HEK293 (cell line): Measurements from ENCODE around the gene ERF.

Source experiments
- GLI4 ChIP-seq: fragments of 450-650 bp; formaldehyde crosslinking; IDR thresholded peaks from 2 replicates; pipeline ENCODE4 v1.5.1; 2016; ENCODE audit warnings: missing biosample characterization, missing genetic modification characterization
- SCRT2 ChIP-seq: fragments of 450-650 bp; formaldehyde crosslinking; IDR thresholded peaks from 2 replicates; pipeline ENCODE4 v1.5.1; 2016; ENCODE audit warnings: missing biosample characterization, missing genetic modification characterization
- SETDB1 ChIP-seq: IDR thresholded peaks from one replicate; pipeline ENCODE4 v1.6.1; 2017; ENCODE audit warnings: mild to moderate bottlenecking, low read length, moderate library complexity, mixed read lengths; ENCODE audit not compliant: insufficient read length
- ZBTB1 ChIP-seq: fragments of 450-650 bp; formaldehyde crosslinking; IDR thresholded peaks from 2 replicates; pipeline ENCODE4 v1.5.1; 2016; ENCODE audit warnings: missing biosample characterization, missing genetic modification characterization
- ZBTB20 ChIP-seq: fragments of 450-650 bp; formaldehyde crosslinking; IDR thresholded peaks from 2 replicates; pipeline ENCODE4 v1.5.1; 2016; ENCODE audit warnings: missing biosample characterization, missing genetic modification characterization
- ZBTB8A ChIP-seq: fragments of 450-650 bp; formaldehyde crosslinking; IDR thresholded peaks from 2 replicates; pipeline ENCODE4 v1.5.1; 2016; ENCODE audit warnings: missing biosample characterization, missing genetic modification characterization
- ZNF132 ChIP-seq: fragments of 450-650 bp; formaldehyde crosslinking; IDR thresholded peaks from 2 replicates; pipeline ENCODE4 v1.5.1; 2017; ENCODE audit warnings: missing biosample characterization, missing genetic modification characterization, borderline replicate concordance
- ZNF133 ChIP-seq: fragments of 450-650 bp; formaldehyde crosslinking; IDR thresholded peaks from 2 replicates; pipeline ENCODE4 v1.5.1; 2016; ENCODE audit warnings: missing biosample characterization, missing genetic modification characterization
- ZNF2 ChIP-seq: fragments of 450-650 bp; formaldehyde crosslinking; IDR thresholded peaks from 2 replicates; pipeline ENCODE4 v1.5.1; 2016; ENCODE audit warnings: missing biosample characterization, missing genetic modification characterization
- ZNF202 ChIP-seq: fragments of 450-650 bp; formaldehyde crosslinking; IDR thresholded peaks from 2 replicates; pipeline ENCODE4 v1.5.1; 2016; ENCODE audit warnings: missing biosample characterization, missing genetic modification characterization, borderline replicate concordance
- ZNF214 ChIP-seq: fragments of 450-650 bp; formaldehyde crosslinking; IDR thresholded peaks from 2 replicates; pipeline ENCODE4 v1.5.1; 2017; ENCODE audit warnings: missing biosample characterization, mild to moderate bottlenecking, missing genetic modification characterization, borderline replicate concordance
- ZNF223 ChIP-seq: fragments of 450-650 bp; formaldehyde crosslinking; IDR thresholded peaks from 2 replicates; pipeline ENCODE4 v1.5.1; 2016; ENCODE audit warnings: missing biosample characterization, missing genetic modification characterization
- ZNF335 ChIP-seq: fragments of 450-650 bp; formaldehyde crosslinking; conservative IDR thresholded peaks from 2 replicates; pipeline ENCODE4 v1.5.1; 2016; ENCODE audit warnings: missing biosample characterization, missing genetic modification characterization
- ZNF366 ChIP-seq: fragments of 450-650 bp; formaldehyde crosslinking; conservative IDR thresholded peaks from 2 replicates; pipeline ENCODE4 v1.5.1; 2016; ENCODE audit warnings: missing biosample characterization, missing genetic modification characterization
- ZNF514 ChIP-seq: fragments of 450-650 bp; formaldehyde crosslinking; IDR thresholded peaks from 2 replicates; pipeline ENCODE4 v1.5.1; 2016; ENCODE audit warnings: missing biosample characterization, missing genetic modification characterization
- ZNF560 ChIP-seq: fragments of 450-650 bp; formaldehyde crosslinking; IDR thresholded peaks from 2 replicates; pipeline ENCODE4 v1.5.1; 2017; ENCODE audit warnings: missing biosample characterization, missing genetic modification characterization, borderline replicate concordance
- ZNF837 ChIP-seq: fragments of 450-650 bp; formaldehyde crosslinking; IDR thresholded peaks from 2 replicates; pipeline ENCODE4 v1.5.1; 2016; ENCODE audit warnings: missing biosample characterization, missing genetic modification characterization
- ZNF843 ChIP-seq: fragments of 450-650 bp; formaldehyde crosslinking; IDR thresholded peaks from 2 replicates; pipeline ENCODE4 v1.5.1; 2016; ENCODE audit warnings: missing biosample characterization, missing genetic modification characterization
- TF ChIP-seq, protein P1 (sequence below): fragments of 450-650 bp; IDR thresholded peaks from 2 replicates; pipeline ENCODE4 v1.5.1; 2018; ENCODE audit warnings: missing biosample characterization, mild to moderate bottlenecking, missing genetic modification characterization
- TF ChIP-seq, protein P2 (sequence below): fragments of 450-650 bp; formaldehyde crosslinking; IDR thresholded peaks from 2 replicates; pipeline ENCODE4 v1.5.1; 2017; ENCODE audit warnings: missing biosample characterization, missing genetic modification characterization
- TF ChIP-seq, protein P3 (sequence below): fragments of 450-650 bp; formaldehyde crosslinking; IDR thresholded peaks from 2 replicates; pipeline ENCODE4 v1.5.1; 2016; ENCODE audit warnings: missing biosample characterization, missing genetic modification characterization, low read depth
- TF ChIP-seq, protein P4 (sequence below): fragments of 450-650 bp; formaldehyde crosslinking; IDR thresholded peaks from 2 replicates; pipeline ENCODE4 v1.5.1; 2016; ENCODE audit warnings: missing biosample characterization, missing genetic modification characterization
- TF ChIP-seq, protein P5 (sequence below): fragments of 450-650 bp; formaldehyde crosslinking; IDR thresholded peaks from 2 replicates; pipeline ENCODE4 v1.5.1; 2016; ENCODE audit warnings: missing biosample characterization, missing genetic modification characterization
- TF ChIP-seq, protein P6 (sequence below): fragments of 450-650 bp; formaldehyde crosslinking; IDR thresholded peaks from 2 replicates; pipeline ENCODE4 v1.5.1; 2016; ENCODE audit warnings: missing biosample characterization, missing genetic modification characterization

ERF gene

DNA sequence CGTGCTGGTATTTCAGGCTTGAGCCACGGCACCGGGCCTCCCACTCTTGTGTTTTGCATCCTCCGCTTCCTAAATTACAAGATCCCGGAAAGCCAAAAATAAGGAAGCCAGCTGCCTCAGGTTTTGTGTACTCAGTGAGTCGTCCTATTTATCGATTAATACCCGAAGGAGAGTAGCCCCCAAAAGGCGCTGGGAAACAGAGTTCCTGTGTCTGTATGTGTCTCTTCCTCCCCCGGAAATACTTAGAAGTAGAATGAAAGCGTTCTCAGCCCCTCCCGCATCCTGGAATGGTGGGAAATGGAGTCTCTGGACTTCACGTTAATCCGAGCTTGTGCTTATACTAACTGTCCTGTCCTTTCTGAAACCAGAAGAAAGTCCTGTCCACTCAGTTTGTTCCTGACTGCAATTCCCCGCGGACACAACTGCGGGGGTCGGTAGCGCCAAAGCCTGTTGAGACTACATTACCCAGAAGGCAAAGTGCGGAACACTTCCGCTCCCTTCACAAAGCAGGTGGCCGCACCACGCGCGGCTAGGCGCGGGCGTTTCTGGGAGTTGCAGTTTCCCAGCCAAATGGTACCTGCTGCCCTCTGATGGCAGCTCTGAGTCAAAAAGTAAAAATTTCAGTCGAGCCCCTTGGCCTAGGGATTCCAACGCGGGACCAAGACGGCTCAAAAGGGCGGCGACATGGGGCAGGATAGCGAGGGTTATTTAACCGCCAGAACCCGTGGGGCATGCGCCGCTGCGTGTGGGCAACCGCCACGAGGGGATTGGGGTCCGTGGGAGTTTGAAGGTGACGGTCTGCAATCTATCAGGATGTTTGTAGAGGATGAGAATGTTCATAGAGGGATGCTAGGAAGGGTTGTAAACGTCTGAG is 10.3 kb downstream of the ERF start (continued):
- TF ChIP-seq, protein P1, sequence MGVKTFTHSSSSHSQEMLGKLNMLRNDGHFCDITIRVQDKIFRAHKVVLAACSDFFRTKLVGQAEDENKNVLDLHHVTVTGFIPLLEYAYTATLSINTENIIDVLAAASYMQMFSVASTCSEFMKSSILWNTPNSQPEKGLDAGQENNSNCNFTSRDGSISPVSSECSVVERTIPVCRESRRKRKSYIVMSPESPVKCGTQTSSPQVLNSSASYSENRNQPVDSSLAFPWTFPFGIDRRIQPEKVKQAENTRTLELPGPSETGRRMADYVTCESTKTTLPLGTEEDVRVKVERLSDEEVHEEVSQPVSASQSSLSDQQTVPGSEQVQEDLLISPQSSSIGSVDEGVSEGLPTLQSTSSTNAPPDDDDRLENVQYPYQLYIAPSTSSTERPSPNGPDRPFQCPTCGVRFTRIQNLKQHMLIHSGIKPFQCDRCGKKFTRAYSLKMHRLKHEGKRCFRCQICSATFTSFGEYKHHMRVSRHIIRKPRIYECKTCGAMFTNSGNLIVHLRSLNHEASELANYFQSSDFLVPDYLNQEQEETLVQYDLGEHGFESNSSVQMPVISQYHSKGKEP (tag by site-specific recombination), result no peak; the same call in 1 of the 2 replicates
- TF ChIP-seq ZBTB20 (peak; percentile 69), ZNF214 (tag by site-specific recombination) (no peak), ZNF837 (no peak), ZBTB1 (tag by site-specific recombination) (no peak), SETDB1 (no peak), ZNF843 (tag by site-specific recombination) (no peak), ZNF132 (tag by site-specific recombination) (no peak), ZNF560 (tag by site-specific recombination) (no peak), ZNF133 (tag by site-specific recombination) (no peak), ZNF2 (peak; percentile 48; the same call in 1 of the 2 replicates), ZBTB8A (no peak; the same call in 1 of the 2 replicates), ZNF335 (tag by site-specific recombination) (peak; percentile 95), ZNF366 (no peak; the same call in 1 of the 2 replicates), GLI4 (tag by site-specific recombination) (no peak), ZNF202 (tag by site-specific recombination) (no peak), ZNF514 (tag by site-specific recombination) (no peak), ZNF223 (tag by site-specific recombination) (no peak), SCRT2 (peak; percentile 95)
- TF ChIP-seq, protein P2, sequence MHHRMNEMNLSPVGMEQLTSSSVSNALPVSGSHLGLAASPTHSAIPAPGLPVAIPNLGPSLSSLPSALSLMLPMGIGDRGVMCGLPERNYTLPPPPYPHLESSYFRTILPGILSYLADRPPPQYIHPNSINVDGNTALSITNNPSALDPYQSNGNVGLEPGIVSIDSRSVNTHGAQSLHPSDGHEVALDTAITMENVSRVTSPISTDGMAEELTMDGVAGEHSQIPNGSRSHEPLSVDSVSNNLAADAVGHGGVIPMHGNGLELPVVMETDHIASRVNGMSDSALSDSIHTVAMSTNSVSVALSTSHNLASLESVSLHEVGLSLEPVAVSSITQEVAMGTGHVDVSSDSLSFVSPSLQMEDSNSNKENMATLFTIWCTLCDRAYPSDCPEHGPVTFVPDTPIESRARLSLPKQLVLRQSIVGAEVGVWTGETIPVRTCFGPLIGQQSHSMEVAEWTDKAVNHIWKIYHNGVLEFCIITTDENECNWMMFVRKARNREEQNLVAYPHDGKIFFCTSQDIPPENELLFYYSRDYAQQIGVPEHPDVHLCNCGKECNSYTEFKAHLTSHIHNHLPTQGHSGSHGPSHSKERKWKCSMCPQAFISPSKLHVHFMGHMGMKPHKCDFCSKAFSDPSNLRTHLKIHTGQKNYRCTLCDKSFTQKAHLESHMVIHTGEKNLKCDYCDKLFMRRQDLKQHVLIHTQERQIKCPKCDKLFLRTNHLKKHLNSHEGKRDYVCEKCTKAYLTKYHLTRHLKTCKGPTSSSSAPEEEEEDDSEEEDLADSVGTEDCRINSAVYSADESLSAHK, result peak; percentile 56; the same call in 1 of the 2 replicates
- TF ChIP-seq, protein P3, sequence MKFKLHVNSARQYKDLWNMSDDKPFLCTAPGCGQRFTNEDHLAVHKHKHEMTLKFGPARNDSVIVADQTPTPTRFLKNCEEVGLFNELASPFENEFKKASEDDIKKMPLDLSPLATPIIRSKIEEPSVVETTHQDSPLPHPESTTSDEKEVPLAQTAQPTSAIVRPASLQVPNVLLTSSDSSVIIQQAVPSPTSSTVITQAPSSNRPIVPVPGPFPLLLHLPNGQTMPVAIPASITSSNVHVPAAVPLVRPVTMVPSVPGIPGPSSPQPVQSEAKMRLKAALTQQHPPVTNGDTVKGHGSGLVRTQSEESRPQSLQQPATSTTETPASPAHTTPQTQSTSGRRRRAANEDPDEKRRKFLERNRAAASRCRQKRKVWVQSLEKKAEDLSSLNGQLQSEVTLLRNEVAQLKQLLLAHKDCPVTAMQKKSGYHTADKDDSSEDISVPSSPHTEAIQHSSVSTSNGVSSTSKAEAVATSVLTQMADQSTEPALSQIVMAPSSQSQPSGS (tag by site-specific recombination), result no peak
- TF ChIP-seq, protein P4, sequence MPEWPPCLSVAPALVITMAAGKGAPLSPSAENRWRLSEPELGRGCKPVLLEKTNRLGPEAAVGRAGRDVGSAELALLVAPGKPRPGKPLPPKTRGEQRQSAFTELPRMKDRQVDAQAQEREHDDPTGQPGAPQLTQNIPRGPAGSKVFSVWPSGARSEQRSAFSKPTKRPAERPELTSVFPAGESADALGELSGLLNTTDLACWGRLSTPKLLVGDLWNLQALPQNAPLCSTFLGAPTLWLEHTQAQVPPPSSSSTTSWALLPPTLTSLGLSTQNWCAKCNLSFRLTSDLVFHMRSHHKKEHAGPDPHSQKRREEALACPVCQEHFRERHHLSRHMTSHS (tag by site-specific recombination), result no peak
- TF ChIP-seq, protein P5, sequence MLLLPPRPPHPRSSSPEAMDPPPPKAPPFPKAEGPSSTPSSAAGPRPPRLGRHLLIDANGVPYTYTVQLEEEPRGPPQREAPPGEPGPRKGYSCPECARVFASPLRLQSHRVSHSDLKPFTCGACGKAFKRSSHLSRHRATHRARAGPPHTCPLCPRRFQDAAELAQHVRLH (tag by site-specific recombination), result peak; percentile 73; the same call in 1 of the 2 replicates
- TF ChIP-seq, protein P6, sequence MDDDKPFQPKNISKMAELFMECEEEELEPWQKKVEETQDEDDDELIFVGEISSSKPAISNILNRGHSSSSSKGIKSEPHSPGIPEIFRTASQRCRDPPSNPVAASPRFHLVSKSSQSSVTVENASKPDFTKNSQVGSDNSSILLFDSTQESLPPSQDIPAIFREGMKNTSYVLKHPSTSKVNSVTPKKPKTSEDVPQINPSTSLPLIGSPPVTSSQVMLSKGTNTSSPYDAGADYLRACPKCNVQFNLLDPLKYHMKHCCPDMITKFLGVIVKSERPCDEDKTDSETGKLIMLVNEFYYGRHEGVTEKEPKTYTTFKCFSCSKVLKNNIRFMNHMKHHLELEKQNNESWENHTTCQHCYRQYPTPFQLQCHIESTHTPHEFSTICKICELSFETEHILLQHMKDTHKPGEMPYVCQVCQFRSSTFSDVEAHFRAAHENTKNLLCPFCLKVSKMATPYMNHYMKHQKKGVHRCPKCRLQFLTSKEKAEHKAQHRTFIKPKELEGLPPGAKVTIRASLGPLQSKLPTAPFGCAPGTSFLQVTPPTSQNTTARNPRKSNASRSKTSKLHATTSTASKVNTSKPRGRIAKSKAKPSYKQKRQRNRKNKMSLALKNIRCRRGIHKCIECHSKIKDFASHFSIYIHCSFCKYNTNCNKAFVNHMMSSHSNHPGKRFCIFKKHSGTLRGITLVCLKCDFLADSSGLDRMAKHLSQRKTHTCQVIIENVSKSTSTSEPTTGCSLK (tag by site-specific recombination), result no peak
